22Rv1 (cell line): ENCODE data around the gene CCSER1.
"Not testable (repeated sequence)": the region's sequence is repeated elsewhere in the genome, so short reads cannot be mapped to it uniquely, and the experiment has no call there.

ENCODE experiments used
- H3K27ac ChIP-seq: fragments of 450-650 bp; 2 replicates; pipeline ENCODE4 v1.5.1; 2017
- ZFX ChIP-seq: fragments of 450-650 bp; IDR thresholded peaks from 2 replicates; pipeline ENCODE4 v1.6.1; 2017; ENCODE audit warnings: antibody characterized with exemption, borderline replicate concordance
- TF ChIP-seq, protein P1 (sequence below): fragments of 450-650 bp; IDR thresholded peaks from 2 replicates; pipeline ENCODE4 v1.5.1; 2017; ENCODE audit warnings: mild to moderate bottlenecking

CCSER1 gene

DNA sequence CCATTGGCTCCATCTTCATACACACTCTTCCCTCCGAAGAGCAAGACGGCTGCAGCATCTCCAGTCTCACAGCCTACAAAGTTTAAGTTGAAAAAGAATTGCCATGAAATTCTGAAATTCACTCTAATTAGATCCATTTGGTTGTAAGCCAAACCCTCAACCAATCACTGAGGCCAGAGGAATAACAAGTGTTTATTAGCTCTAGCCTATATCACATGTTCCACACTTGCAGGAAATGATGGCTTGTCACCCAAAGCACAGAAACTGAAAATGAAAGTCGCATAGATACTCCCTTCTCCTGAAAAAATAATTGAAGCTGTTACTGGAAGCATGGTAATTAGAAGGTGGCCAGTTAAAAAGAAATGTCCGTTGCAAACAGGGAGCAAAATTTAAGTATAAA lies 1071.8 kb downstream of the CCSER1 start:
- no peak overlapping the region for H3K27ac ChIP-seq
- TF ChIP-seq, protein P1, sequence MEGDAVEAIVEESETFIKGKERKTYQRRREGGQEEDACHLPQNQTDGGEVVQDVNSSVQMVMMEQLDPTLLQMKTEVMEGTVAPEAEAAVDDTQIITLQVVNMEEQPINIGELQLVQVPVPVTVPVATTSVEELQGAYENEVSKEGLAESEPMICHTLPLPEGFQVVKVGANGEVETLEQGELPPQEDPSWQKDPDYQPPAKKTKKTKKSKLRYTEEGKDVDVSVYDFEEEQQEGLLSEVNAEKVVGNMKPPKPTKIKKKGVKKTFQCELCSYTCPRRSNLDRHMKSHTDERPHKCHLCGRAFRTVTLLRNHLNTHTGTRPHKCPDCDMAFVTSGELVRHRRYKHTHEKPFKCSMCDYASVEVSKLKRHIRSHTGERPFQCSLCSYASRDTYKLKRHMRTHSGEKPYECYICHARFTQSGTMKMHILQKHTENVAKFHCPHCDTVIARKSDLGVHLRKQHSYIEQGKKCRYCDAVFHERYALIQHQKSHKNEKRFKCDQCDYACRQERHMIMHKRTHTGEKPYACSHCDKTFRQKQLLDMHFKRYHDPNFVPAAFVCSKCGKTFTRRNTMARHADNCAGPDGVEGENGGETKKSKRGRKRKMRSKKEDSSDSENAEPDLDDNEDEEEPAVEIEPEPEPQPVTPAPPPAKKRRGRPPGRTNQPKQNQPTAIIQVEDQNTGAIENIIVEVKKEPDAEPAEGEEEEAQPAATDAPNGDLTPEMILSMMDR: no peak
- no peak for TF ChIP-seq ZFX

DNA sequence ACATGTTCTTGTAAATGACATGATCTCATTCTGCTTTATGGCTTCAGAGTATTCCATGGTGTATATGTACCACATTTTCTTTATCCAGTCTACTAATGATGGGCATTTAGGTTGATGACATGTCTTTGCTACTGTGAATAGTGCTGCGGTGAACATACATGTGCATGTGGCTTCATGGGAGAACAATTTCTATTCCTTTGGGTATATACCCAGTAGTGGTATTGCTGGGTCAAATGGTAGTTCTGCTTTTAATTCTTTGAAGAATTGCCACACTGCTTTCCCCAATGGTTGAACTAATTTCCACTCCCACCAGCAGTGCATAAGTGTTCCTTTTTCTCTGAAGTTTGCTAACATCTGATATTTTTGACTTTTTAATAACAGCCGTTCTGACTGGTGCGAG lies 1080.3 kb downstream of the CCSER1 start:
- TF ChIP-seq, protein P1: no peak
- TF ChIP-seq ZFX: no peak
- no peak overlapping the region for H3K27ac ChIP-seq

DNA sequence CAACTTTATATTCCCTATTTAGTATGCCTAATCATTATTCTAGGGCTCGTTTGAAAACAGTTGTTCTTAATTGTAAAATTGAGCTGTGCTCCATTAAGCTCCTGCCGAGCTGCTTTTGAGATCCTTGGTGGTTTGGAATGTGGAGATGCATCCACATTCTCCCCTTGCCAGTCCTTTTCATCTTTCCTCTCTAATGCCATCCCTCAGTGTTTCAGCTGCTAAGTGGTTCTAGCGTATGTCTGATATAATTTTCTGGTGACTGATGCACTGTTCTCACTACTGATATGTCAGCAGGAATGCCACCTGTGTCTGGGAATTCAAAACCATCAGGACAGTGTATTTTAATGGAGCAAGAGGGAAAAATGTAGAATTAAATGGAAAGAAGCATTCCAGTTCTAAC lies 1085.0 kb downstream of the CCSER1 start:
- TF ChIP-seq, protein P1: no peak
- TF ChIP-seq ZFX: no peak
- no peak overlapping the region for H3K27ac ChIP-seq

DNA sequence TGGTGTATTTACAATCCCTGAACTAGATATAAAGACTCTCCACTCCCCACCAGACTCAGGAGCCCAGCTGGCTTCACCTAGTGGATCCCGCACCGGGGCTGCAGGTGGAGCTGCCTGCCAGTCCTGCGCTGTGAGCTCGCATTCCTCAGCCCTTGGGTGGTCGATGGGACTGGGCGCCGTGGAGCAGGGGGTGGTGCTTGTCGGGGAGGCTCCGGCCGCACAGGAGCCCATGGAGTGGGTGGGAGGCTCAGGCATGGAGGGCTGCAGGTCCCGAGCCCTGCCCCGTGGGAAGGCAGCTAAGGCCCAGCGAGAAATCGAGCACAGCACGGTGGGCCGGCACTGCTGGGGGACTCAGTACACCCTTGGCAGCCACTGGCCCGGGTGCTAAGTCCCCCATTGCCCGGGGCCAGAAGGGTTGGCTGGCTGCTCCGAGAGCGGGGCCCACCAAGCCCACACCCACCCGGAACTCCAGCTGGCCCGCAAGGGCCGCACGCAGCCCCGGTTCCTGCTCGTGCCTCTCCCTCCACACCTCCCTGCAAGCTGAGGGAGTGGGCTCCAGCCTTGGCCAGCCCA lies 1090.7 kb downstream of the CCSER1 start:
- H3K27ac ChIP-seq: not testable (repeated sequence)

DNA sequence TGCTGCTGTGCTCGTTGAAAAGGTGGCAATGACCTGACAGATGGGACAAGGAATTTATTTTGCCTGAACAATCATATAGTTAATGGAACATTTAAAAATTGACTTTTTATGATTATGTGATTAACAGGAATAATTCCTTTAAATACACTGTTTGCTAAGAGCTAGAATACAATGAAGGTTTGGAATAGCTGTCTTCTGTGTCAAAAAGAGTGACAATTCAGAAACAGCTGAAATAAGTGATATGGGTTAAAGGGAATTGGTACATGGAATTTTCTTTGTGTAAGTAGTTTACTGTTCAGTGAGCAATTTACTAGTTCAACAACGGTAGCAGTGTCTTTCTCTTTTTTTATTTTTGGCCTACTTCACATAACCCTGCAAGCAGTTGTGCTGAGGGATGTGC lies 1093.1 kb downstream of the CCSER1 start:
- H3K27ac ChIP-seq: no peak overlapping the region
- TF ChIP-seq, protein P1: no peak
- TF ChIP-seq ZFX: no peak

DNA sequence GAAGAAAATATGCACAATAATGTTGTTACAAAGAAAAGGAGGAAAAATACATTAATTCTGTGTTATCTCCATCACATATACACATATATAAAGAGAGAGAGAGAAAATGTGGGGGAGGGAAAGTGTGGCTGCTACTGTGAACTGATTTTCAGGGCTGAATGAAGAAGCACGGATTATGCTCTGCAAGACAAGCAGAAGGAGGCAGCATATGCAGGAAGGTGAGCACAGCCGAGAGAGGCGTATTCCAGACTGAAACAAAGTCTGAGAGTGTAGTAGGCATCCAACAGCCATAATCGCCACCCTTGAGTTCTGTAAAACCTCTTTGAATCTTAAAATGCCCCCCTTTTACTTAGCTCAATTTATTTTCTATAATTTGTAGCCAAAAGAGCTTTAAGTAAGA lies 1094.8 kb downstream of the CCSER1 start:
- no peak overlapping the region for H3K27ac ChIP-seq
- TF ChIP-seq, protein P1: no peak
- no peak for TF ChIP-seq ZFX

DNA sequence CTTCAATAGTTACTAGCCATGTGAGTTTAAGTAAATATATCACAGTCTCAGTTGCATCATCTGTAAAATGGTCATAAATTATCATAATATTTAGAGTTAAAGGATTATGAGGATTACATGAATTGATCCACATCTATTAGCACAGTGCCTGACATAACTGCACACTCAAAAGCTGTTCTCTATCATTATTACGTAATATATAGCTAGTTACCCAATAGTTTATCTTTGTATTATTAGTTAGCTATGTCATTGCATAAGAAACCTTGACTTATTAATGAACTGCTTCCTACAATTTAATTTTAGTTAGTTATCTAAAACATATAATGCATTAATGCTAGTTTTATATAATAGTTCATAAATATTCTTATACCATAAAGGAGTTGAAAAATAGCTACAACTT lies 1099.7 kb downstream of the CCSER1 start:
- TF ChIP-seq, protein P1: no peak
- no peak for TF ChIP-seq ZFX
- H3K27ac ChIP-seq: no peak overlapping the region

DNA sequence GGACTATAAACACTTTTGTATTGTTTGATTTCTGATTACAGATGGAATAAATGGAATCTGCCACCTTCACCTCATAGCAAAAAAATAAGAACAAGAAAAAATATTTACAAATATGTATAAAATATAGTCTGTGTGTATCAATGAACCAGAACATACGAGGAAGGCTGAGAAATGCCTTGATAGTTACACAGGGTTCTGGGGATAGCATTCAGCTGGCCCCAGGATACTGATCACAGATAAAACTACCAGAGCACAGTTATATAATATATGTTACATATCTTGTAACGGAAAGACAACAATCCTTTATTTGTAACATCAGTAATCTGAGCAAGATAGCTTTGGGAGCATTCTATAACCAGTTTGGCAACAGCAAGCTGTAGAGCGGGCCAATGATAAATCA lies 1101.5 kb downstream of the CCSER1 start:
- TF ChIP-seq, protein P1: no peak
- TF ChIP-seq ZFX: no peak
- no peak overlapping the region for H3K27ac ChIP-seq
